ENCODE measurements around the gene ANKRD11. TPM values are rescaled to one million over a fixed set of nuclear protein-coding genes. Genes with fewer than 3 reads are reported as not detected.

ANKRD11 gene
- polyA plus RNA-seq, 1 donor (not counting 4 experiments of a cell fraction or from before 2014, with no cell fraction given): 30.1 TPM

- no peak overlapping the region for H2AFZ ChIP-seq (ENCODE audit: control insufficient read depth, low read length)
- H4K20me1 ChIP-seq (ENCODE audit: control insufficient read depth, extremely low read depth, insufficient read depth, low read length): peaks cover 71% of the 10 kb centered on the region
- no peak overlapping the region for H3K9ac ChIP-seq (ENCODE audit: control insufficient read depth, extremely low read depth, insufficient read depth, low read length)
- H3K27ac ChIP-seq (ENCODE audit: control insufficient read depth, insufficient read depth, low read length): peak overlapping the region; percentile 29
- TF ChIP-seq CTCF (optimal IDR thresholded peaks at IDR 0.05 in 1 of 3, IDR thresholded peaks at IDR 0.05 in 1 of 3, conservative IDR thresholded peaks at IDR 0.05 in 1 of 3; ENCODE audit: extremely low read depth in 1 of 3, insufficient read depth in 2 of 3, low read length in 3 of 3) (no peak), EZH2 (IDR thresholded peaks at IDR 0.05; ENCODE audit: low read length) (no peak)
- FAIRE-seq: peak; percentile 77
- H3K4me1 ChIP-seq (ENCODE audit: control insufficient read depth, extremely low read depth, insufficient read depth, low read length): peaks cover 38% of the 10 kb centered on the region
- peaks cover 10% of the 10 kb centered on the region for H3K9me1 ChIP-seq (ENCODE audit: control insufficient read depth, extremely low read depth, insufficient read depth, low read length)
- dilution Hi-C loops (cut with MboI; ENCODE audit: extremely low pct_ligation_motif_present, low sequenced_read_pairs): no loop called here
- H3K36me3 ChIP-seq (ENCODE audit: control insufficient read depth in 2 of 2, extremely low read depth in 1 of 2, insufficient read depth in 2 of 2, low read length in 2 of 2): no peaks in the 10 kb centered on the region
- peaks cover 93% of the 10 kb centered on the region for H3K79me2 ChIP-seq (ENCODE audit: control insufficient read depth, insufficient read depth, low read length)
- no peak for DNase-seq (ENCODE audit: low read depth, low spot score)
- no peak overlapping the region for H3K4me3 ChIP-seq (ENCODE audit: control insufficient read depth in 2 of 3, extremely low read depth in 1 of 3, insufficient read depth in 2 of 3, low read depth in 1 of 3, low read length in 3 of 3)
- no peaks in the 10 kb centered on the region for H3K9me3 ChIP-seq (ENCODE audit: control insufficient read depth, low read depth, low read length)
- H3K27me3 ChIP-seq (ENCODE audit: control insufficient read depth, extremely low read depth, insufficient read depth, low read length): no peaks in the 10 kb centered on the region
- H3K4me2 ChIP-seq (ENCODE audit: control insufficient read depth, extremely low read depth, insufficient read depth, low read depth, low read length): peak overlapping the region; percentile 57
Measured at GRCh38 chr16:89404561-89404960, 85.8 kb downstream of the ANKRD11 start.

GRCh38 chr16:89402962-89403361, 87.4 kb downstream of the ANKRD11 start:
- H2AFZ ChIP-seq (ENCODE audit: control insufficient read depth, low read length): no peak overlapping the region
- DNase-seq (ENCODE audit: low read depth, low spot score) (no peak), FAIRE-seq (no peak)
- no peak overlapping the region for H3K4me2 ChIP-seq (ENCODE audit: control insufficient read depth, extremely low read depth, insufficient read depth, low read depth, low read length)
- H4K20me1 ChIP-seq (ENCODE audit: control insufficient read depth, extremely low read depth, insufficient read depth, low read length): peaks cover 70% of the 10 kb centered on the region
- no peak overlapping the region for H3K27ac ChIP-seq (ENCODE audit: control insufficient read depth, insufficient read depth, low read length)
- H3K79me2 ChIP-seq (ENCODE audit: control insufficient read depth, insufficient read depth, low read length): peaks cover 93% of the 10 kb centered on the region
- peaks cover 22% of the 10 kb centered on the region for H3K4me1 ChIP-seq (ENCODE audit: control insufficient read depth, extremely low read depth, insufficient read depth, low read length)
- TF ChIP-seq CTCF (optimal IDR thresholded peaks at IDR 0.05 in 1 of 3, IDR thresholded peaks at IDR 0.05 in 1 of 3, conservative IDR thresholded peaks at IDR 0.05 in 1 of 3; ENCODE audit: extremely low read depth in 1 of 3, insufficient read depth in 2 of 3, low read length in 3 of 3) (no peak), EZH2 (IDR thresholded peaks at IDR 0.05; ENCODE audit: low read length) (no peak)
- peak overlapping the region; percentile 4 for H3K9ac ChIP-seq (ENCODE audit: control insufficient read depth, extremely low read depth, insufficient read depth, low read length)
- no peaks in the 10 kb centered on the region for H3K9me3 ChIP-seq (ENCODE audit: control insufficient read depth, low read depth, low read length)
- dilution Hi-C loops (cut with MboI; ENCODE audit: extremely low pct_ligation_motif_present, low sequenced_read_pairs): no loop called here
- H3K9me1 ChIP-seq (ENCODE audit: control insufficient read depth, extremely low read depth, insufficient read depth, low read length): peaks cover 5% of the 10 kb centered on the region
- H3K27me3 ChIP-seq (ENCODE audit: control insufficient read depth, extremely low read depth, insufficient read depth, low read length): no peaks in the 10 kb centered on the region
- H3K36me3 ChIP-seq (ENCODE audit: control insufficient read depth in 2 of 2, extremely low read depth in 1 of 2, insufficient read depth in 2 of 2, low read length in 2 of 2): peaks cover under 1 to 4% of the 10 kb centered on the region in 2 experiments
- H3K4me3 ChIP-seq (ENCODE audit: control insufficient read depth in 2 of 3, extremely low read depth in 1 of 3, insufficient read depth in 2 of 3, low read depth in 1 of 3, low read length in 3 of 3): no peak overlapping the region
